Breast epithelium (tissue), 3 donors: ENCODE data around the gene ATRNL1.

Experiments used
- POLR2A ChIP-seq: fragments of 450-650 bp; IDR thresholded peaks from one replicate; pipeline ENCODE4 v1.6.1; 2016; ENCODE audit warnings: antibody characterized with exemption, mild to moderate bottlenecking, moderate library complexity
- TF ChIP-seq, protein P1 (sequence below), 3 donors: fragments of 450-650 bp; IDR thresholded peaks; one replicate each; pipeline ENCODE4 v1.5.1; 2016 to 2017; ENCODE audit warnings: antibody characterized with exemption in 3 of 3, mild to moderate bottlenecking in 3 of 3, moderate library complexity in 3 of 3

DNA sequence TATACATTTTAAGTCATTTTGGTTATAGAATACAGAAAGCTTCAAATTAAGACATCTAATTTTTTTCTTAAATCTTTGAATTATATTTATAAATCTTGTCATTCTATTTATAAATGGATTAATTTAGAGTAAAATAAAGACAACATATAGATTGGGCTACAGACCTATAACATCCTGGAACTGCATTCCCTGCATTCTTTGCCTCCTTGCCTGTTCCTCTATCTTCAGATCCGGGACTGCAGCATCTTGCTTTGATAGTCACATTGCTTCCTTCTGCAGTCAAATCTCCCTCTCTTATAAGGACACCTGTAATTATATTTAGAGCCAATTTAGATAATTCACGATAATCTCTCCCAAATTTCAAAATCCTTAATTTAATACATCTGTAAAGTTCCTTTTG, 64.2 kb downstream of the ATRNL1 start:
- TF ChIP-seq, protein P1, sequence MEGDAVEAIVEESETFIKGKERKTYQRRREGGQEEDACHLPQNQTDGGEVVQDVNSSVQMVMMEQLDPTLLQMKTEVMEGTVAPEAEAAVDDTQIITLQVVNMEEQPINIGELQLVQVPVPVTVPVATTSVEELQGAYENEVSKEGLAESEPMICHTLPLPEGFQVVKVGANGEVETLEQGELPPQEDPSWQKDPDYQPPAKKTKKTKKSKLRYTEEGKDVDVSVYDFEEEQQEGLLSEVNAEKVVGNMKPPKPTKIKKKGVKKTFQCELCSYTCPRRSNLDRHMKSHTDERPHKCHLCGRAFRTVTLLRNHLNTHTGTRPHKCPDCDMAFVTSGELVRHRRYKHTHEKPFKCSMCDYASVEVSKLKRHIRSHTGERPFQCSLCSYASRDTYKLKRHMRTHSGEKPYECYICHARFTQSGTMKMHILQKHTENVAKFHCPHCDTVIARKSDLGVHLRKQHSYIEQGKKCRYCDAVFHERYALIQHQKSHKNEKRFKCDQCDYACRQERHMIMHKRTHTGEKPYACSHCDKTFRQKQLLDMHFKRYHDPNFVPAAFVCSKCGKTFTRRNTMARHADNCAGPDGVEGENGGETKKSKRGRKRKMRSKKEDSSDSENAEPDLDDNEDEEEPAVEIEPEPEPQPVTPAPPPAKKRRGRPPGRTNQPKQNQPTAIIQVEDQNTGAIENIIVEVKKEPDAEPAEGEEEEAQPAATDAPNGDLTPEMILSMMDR (IDR thresholded peaks at IDR 0.05) = no peak
- no peak for TF ChIP-seq POLR2A
